HFF-Myc (cell line): Measurements from ENCODE around the gene IGFBP2.

Experiments used
- DNase-seq: peaks from one replicate; pipeline ENCODE4 v3.0.0-alpha.2; 2011; ENCODE audit warnings: low read depth; ENCODE audit errors: extremely low read depth
- H3K4me3 ChIP-seq: replicated peaks from 2 replicates; pipeline ENCODE4 v1.5.1; 2011; ENCODE audit warnings: low read depth, mild to moderate bottlenecking, control low read depth, low read length
- TF ChIP-seq, protein P1 (sequence below): IDR thresholded peaks from 2 replicates; pipeline ENCODE4 v1.5.1; 2012; ENCODE audit warnings: mild to moderate bottlenecking, low read depth, low read length, control low read depth; ENCODE audit errors: missing control alignments

IGFBP2 gene

DNA sequence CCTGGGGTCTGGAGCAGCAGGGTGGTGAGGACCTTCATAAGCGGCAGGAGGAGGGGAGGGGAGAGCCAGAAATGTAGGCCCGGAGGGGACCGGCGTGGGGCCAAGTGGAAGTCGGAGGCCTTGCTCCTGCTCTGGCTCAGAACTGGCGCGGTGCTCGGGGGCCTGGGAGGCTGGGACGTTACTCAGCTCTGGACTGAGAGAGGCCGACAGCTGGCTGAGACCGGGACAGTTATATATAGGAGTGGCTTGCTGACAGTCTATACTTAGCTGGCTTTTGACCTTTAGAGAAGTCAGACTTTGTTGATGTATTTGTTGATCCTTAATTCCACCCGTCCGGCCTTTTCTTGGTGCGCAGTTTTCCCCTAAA is 46.4 kb downstream of the IGFBP2 start:
- TF ChIP-seq, protein P1, sequence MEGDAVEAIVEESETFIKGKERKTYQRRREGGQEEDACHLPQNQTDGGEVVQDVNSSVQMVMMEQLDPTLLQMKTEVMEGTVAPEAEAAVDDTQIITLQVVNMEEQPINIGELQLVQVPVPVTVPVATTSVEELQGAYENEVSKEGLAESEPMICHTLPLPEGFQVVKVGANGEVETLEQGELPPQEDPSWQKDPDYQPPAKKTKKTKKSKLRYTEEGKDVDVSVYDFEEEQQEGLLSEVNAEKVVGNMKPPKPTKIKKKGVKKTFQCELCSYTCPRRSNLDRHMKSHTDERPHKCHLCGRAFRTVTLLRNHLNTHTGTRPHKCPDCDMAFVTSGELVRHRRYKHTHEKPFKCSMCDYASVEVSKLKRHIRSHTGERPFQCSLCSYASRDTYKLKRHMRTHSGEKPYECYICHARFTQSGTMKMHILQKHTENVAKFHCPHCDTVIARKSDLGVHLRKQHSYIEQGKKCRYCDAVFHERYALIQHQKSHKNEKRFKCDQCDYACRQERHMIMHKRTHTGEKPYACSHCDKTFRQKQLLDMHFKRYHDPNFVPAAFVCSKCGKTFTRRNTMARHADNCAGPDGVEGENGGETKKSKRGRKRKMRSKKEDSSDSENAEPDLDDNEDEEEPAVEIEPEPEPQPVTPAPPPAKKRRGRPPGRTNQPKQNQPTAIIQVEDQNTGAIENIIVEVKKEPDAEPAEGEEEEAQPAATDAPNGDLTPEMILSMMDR: no peak
- no peak for DNase-seq
- no peak overlapping the region for H3K4me3 ChIP-seq

DNA sequence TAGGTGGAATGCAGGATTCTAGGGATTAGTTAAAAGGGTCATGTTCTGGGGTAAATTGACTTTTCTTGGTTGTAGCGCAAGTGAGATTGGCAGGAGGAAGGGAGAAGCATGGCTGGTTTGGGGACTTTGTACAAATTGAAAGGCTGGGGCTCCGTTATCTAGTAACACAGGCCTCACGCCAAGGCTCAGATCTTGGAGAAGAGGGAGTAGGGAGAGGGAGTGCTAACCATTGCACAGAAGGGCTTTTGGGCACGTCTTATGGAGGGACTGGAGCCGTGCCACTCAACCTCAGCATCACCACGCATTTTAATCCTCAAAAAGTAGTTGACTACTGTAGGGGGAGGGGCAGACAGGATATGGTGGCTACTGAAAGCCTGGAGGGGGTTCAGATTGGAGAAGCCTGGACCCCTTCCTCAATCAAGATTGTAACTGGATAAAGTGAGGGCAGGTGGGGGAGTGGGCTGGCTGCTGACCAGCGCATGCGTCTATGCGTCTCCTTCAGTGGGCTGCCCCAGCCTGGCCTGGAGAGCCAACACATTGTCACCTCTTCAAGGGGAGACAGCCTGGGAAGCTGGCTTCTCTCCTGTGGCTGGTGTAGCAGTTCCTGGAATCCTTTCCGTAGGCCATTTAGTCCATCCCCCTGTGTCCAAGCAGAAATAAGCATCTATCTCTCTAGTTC is 47.9 kb downstream of the IGFBP2 start:
- TF ChIP-seq, protein P1: no peak
- H3K4me3 ChIP-seq: no peak overlapping the region
- DNase-seq: no peak

DNA sequence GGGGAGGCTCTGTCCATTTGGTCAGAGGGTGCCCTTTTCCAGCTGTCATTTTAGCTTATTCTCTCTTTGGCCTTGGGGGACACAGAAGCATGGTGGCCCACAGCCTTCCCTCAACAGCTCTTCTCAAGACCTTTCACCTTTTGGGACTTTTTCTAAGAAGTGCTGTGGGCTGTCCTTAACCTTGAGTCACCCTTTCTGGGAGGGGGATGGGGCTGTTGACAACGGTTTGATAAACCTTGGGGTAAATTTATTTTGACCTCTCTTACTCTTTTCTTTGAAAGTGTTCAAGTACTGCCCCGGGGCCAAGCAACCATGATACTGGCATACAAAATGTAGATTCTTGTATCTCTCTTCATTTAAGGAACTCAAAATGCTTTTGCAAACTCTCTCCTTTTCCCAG is 48.5 kb downstream of the IGFBP2 start:
- H3K4me3 ChIP-seq: no peak overlapping the region
- TF ChIP-seq, protein P1: no peak
- no peak for DNase-seq

DNA sequence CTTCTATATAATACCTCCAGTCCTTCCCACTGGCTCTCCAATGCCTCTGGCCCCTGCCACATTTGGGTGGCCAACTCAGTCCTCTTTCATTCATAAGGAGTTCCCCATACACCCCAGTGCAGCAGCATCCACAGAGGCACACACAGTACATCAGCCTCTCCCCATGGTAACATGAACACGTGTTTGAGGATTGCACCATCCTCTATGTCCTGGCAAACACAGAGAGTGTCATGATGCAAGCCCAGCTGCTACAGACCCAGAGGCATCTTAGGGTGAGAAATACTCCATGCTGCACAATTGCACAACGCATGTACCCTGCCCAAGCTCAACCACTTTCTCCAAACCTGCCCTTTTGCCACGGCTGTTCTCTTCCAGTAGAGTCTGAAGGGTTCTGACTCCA is 50.6 kb downstream of the IGFBP2 start:
- no peak for DNase-seq
- no peak overlapping the region for H3K4me3 ChIP-seq
- TF ChIP-seq, protein P1: no peak

DNA sequence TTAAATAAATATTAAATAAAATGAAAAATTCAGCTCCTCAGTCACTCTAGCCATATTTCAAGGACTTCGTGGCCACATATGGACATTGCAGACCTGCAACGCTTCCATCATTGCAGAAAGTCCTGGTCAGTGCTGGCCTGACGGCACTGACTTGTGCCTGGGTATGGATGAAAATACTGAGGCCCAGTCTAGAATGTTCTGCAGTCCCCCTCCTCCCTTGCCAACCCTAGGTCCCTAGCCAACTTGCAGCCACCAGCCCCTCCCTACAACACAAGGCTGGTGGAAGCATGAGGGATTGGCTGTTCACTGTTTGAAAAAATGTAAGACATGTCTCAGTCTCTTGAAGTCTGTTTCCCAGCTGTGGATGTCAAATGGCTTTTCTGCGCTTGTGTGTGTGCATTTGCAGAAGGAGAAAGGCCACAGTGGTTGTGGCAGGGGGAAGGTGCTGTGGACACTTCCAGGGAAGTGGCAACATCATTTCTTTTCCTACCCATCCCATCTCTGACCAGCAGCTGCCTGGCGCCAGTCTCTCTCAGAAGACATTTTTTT is 52.2 kb downstream of the IGFBP2 start:
- no peak for DNase-seq
- H3K4me3 ChIP-seq: no peak overlapping the region
- TF ChIP-seq, protein P1: no peak

DNA sequence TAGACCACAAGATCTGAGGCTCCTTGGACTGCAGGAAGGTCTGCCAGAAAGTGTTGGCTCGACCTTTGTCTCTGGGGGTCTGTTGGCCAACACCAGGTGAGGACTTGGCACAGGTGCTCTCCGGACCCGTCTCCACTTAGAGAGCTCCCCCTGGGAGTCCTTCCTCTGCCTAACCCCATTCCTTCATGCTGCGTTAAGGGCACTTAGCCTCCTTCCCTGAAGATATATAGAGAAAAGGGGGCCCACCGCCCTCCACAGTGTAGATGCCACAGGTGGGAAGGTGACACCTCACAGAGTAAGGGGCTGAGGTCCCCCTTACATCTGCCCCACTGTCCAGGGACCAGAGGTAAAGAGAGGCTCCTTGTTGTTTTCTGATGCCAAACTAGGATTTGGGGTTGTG is 53.9 kb downstream of the IGFBP2 start:
- DNase-seq: no peak
- no peak overlapping the region for H3K4me3 ChIP-seq
- TF ChIP-seq, protein P1: no peak

DNA sequence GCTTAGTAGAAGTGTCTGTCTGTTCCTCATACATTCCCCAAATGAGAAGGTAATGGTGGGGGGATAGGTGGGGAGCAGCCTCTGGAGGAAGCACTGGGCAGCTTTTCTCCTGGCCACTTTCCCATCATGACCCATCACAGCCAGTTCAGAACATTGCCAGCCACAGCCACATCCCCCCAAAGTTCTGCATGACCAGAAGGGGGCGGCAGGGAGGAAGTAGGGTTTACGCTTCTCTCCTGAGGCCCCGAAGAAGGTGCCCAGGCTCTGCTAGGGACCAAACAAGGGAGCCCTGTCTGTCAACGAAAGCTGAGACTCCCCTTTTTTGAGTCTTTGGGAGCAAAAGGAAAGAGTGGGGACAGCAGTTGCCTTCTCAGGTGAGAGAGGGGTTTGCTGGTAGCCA is 54.4 kb downstream of the IGFBP2 start:
- TF ChIP-seq, protein P1: peak; percentile 55
- no peak overlapping the region for H3K4me3 ChIP-seq
- DNase-seq: no peak
